ENCODE results near the gene GPC1.

The GPC1 gene

GRCh38 chr2:240441326-240441992 lies 6.0 kb downstream of the GPC1 start:
- FAIRE-seq = no peak
- no peak for DNase-seq (ENCODE audit: insufficient read length)

GRCh38 chr2:240441993-240442411 lies 6.5 kb downstream of the GPC1 start:
- TF ChIP-seq TAF1 (IDR thresholded peaks at IDR 0.05; ENCODE audit: borderline replicate concordance, low read depth, low read length) = no peak
- TF ChIP-seq POLR2AphosphoS5 (IDR thresholded peaks at IDR 0.05; ENCODE audit: low read depth, low read length) = no peak
- no peak for TF ChIP-seq POLR2A (IDR thresholded peaks at IDR 0.05; ENCODE audit: low read depth, low read length)

More at GRCh38 chr2:240441326-240441992, 6.0 kb downstream of the GPC1 start:
- TF ChIP-seq POLR2A (IDR thresholded peaks at IDR 0.05; ENCODE audit: low read depth, low read length) (no peak), TAF1 (IDR thresholded peaks at IDR 0.05; ENCODE audit: borderline replicate concordance, low read depth, low read length) (no peak), POLR2AphosphoS5 (IDR thresholded peaks at IDR 0.05; ENCODE audit: low read depth, low read length) (no peak)

GRCh38 chr2:240442891-240443715 lies 7.6 kb downstream of the GPC1 start:
- no peak for FAIRE-seq
- no peak for DNase-seq (ENCODE audit: insufficient read length)
- no peak for TF ChIP-seq POLR2AphosphoS5 (IDR thresholded peaks at IDR 0.05; ENCODE audit: low read depth, low read length)
- TF ChIP-seq POLR2A (IDR thresholded peaks at IDR 0.05; ENCODE audit: low read depth, low read length) = no peak
- no peak for TF ChIP-seq TAF1 (IDR thresholded peaks at IDR 0.05; ENCODE audit: borderline replicate concordance, low read depth, low read length)

More at GRCh38 chr2:240441993-240442411, 6.5 kb downstream of the GPC1 start:
- FAIRE-seq = no peak
- DNase-seq (ENCODE audit: insufficient read length) = no peak

- no peak for DNase-seq (ENCODE audit: insufficient read length)
- TF ChIP-seq TAF1 (IDR thresholded peaks at IDR 0.05; ENCODE audit: borderline replicate concordance, low read depth, low read length) = no peak
- TF ChIP-seq POLR2A (IDR thresholded peaks at IDR 0.05; ENCODE audit: low read depth, low read length) = no peak
- TF ChIP-seq POLR2AphosphoS5 (IDR thresholded peaks at IDR 0.05; ENCODE audit: low read depth, low read length) = no peak
- FAIRE-seq = no peak
These were observed 8.4 kb downstream of the GPC1 start for GRCh38 chr2:240443891-240444301.

GRCh38 chr2:240444464-240444863 lies 9.0 kb downstream of the GPC1 start:
- no peak for FAIRE-seq
- TF ChIP-seq POLR2AphosphoS5 (IDR thresholded peaks at IDR 0.05; ENCODE audit: low read depth, low read length) = no peak
- no peak for TF ChIP-seq POLR2A (IDR thresholded peaks at IDR 0.05; ENCODE audit: low read depth, low read length)
- no peak for TF ChIP-seq TAF1 (IDR thresholded peaks at IDR 0.05; ENCODE audit: borderline replicate concordance, low read depth, low read length)
- no peak for DNase-seq (ENCODE audit: insufficient read length)

- DNase-seq (ENCODE audit: insufficient read length) (no peak), FAIRE-seq (no peak)
- TF ChIP-seq POLR2A (IDR thresholded peaks at IDR 0.05; ENCODE audit: low read depth, low read length) = no peak
- TF ChIP-seq TAF1 (IDR thresholded peaks at IDR 0.05; ENCODE audit: borderline replicate concordance, low read depth, low read length) = no peak
- no peak for TF ChIP-seq POLR2AphosphoS5 (IDR thresholded peaks at IDR 0.05; ENCODE audit: low read depth, low read length)
These were observed 10.6 kb downstream of the GPC1 start for GRCh38 chr2:240445961-240446663.

- TF ChIP-seq POLR2AphosphoS5 (IDR thresholded peaks at IDR 0.05; ENCODE audit: low read depth, low read length) (no peak), TAF1 (IDR thresholded peaks at IDR 0.05; ENCODE audit: borderline replicate concordance, low read depth, low read length) (no peak), POLR2A (IDR thresholded peaks at IDR 0.05; ENCODE audit: low read depth, low read length) (no peak)
- DNase-seq (ENCODE audit: insufficient read length) = no peak
- no peak for FAIRE-seq
These were observed 11.3 kb downstream of the GPC1 start for GRCh38 chr2:240446664-240447175.

- no peak for DNase-seq (ENCODE audit: insufficient read length)
These were observed 11.9 kb downstream of the GPC1 start for GRCh38 chr2:240447331-240447730.

GRCh38 chr2:240447934-240448333 lies 12.5 kb downstream of the GPC1 start:
- DNase-seq (ENCODE audit: insufficient read length) (no peak), FAIRE-seq (no peak)
- TF ChIP-seq POLR2AphosphoS5 (IDR thresholded peaks at IDR 0.05; ENCODE audit: low read depth, low read length) = no peak
- TF ChIP-seq TAF1 (IDR thresholded peaks at IDR 0.05; ENCODE audit: borderline replicate concordance, low read depth, low read length) = no peak
- TF ChIP-seq POLR2A (IDR thresholded peaks at IDR 0.05; ENCODE audit: low read depth, low read length) = no peak

More at GRCh38 chr2:240447331-240447730, 11.9 kb downstream of the GPC1 start:
- no peak for TF ChIP-seq POLR2AphosphoS5 (IDR thresholded peaks at IDR 0.05; ENCODE audit: low read depth, low read length)
- no peak for TF ChIP-seq POLR2A (IDR thresholded peaks at IDR 0.05; ENCODE audit: low read depth, low read length)
- no peak for TF ChIP-seq TAF1 (IDR thresholded peaks at IDR 0.05; ENCODE audit: borderline replicate concordance, low read depth, low read length)
- no peak for FAIRE-seq

- DNase-seq (ENCODE audit: insufficient read length) (no peak), FAIRE-seq (no peak)
- TF ChIP-seq POLR2A (IDR thresholded peaks at IDR 0.05; ENCODE audit: low read depth, low read length) (no peak), TAF1 (IDR thresholded peaks at IDR 0.05; ENCODE audit: borderline replicate concordance, low read depth, low read length) (no peak), POLR2AphosphoS5 (IDR thresholded peaks at IDR 0.05; ENCODE audit: low read depth, low read length) (no peak)
These were observed 13.2 kb downstream of the GPC1 start for GRCh38 chr2:240448387-240449274.
